ENCODE results near the gene PDE8B.

- TF ChIP-seq CTCF (IDR thresholded peaks at IDR 0.05) (no peak), POLR2A (IDR thresholded peaks at IDR 0.05) (no peak), EP300 (IDR thresholded peaks at IDR 0.05) (no peak)
Measured at GRCh38 chr5:77409870-77410621, 199.6 kb downstream of the PDE8B start.

Measured in ovary (tissue), 3 donors.